Measurements from ENCODE around the gene BRMS1L.

GRCh38 chr14:35807131-35807961 is 18.8 kb upstream of the BRMS1L start:
- no peak for TF ChIP-seq CTCF (IDR thresholded peaks at IDR 0.05)
- no peak for TF ChIP-seq POLR2A (IDR thresholded peaks at IDR 0.05)

Measured in right lobe of liver (tissue), 4 donors.